ENCODE data around the gene SUN3. TPM values are rescaled to one million over a fixed set of nuclear protein-coding genes. Genes with fewer than 3 reads are reported as not detected.

The SUN3 gene
- total RNA-seq, 2 donors from 2014 or later, result not detected

DNA sequence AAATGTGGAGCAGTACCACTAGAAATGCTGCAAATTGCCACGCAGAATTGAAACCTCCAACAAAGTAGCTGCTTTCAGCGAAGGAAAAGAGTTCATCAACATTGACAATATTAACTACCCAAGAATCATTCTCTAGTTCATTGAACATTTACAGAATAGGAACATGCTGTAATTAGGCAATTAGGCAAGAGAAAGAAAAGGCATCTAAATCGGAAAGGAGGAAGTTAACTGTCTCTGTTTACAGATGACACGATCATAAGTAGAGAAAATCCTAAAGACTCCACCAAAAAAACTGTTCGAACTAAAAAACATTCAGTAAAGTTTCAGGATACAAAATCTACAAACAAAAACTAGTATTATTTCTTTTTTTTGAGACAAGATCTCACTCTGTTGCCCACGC, 71.8 kb downstream of the SUN3 start:
- Mint-ChIP-seq H3K4me3 (no peak overlapping the region), H3K36me3 (ENCODE audit: low read depth) (peaks cover 13% of the 10 kb centered on the region), H3K27ac (no peak overlapping the region), H3K4me1 (peaks cover 6% of the 10 kb centered on the region), H3K27me3 (no peaks in the 10 kb centered on the region)
- H3K9me3 ChIP-seq (ENCODE audit: control insufficient read depth, low read length, poor library complexity, severe bottlenecking), result no peaks in the 10 kb centered on the region
- DNase-seq (no peak), ATAC-seq (no peak)

DNA sequence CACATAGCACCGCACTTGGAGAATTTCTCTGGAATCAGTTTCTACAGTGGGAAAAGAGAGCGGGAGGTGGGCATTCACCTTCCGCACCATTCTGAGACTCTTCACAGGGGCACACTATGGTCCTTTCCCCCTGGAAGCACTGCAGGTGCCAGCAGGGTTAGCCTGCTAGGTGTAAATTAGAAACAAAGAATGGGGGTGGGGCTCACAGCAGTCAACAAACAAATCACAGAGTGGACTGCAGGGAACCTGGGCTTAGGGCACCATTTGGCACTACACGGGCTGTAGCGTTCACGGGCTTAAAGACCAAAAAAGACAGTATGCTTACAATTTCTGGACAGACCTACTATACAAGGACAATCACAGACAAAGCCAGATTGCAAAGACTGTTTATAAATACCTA, 72.7 kb downstream of the SUN3 start:
- Mint-ChIP-seq H3K27ac (peak overlapping the region; percentile 8), H3K4me3 (no peak overlapping the region), H3K36me3 (ENCODE audit: low read depth) (peaks cover 10% of the 10 kb centered on the region), H3K4me1 (peaks cover 3% of the 10 kb centered on the region), H3K27me3 (no peaks in the 10 kb centered on the region)
- DNase-seq (no peak), ATAC-seq (no peak)
- H3K9me3 ChIP-seq (ENCODE audit: control insufficient read depth, low read length, poor library complexity, severe bottlenecking), result no peaks in the 10 kb centered on the region

DNA sequence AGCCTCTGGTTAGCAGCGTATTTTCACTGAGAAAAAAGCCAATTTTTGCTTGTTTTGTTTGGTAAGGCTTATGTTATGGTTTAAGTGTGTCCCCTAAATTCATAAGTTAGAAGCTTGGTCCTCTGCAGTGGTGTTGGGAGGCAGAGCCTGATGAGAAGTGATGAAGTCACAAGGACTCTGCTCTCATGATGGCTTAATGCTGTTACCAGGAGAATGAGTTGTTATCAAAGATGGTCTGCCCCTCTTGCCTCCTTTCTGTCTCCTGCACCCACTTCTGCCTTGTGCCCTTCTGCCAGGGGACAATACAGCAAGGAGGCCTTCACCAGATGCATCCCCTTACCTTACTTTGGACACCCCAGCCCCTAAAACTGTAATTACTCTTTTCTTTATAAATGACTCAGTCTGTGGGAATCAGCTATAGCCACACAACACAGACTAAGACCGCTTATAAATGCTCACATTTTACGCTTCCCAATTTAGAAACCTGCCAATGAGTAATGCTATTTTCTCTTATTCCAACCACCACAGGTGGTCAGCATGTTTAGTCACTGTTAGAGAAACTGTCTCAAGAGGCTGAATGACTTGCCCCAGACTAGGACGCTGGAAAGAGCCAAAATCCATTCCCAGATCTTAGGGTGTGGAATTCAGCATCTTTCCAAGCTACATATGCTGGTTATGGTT, 74.5 kb downstream of the SUN3 start:
- no peaks in the 10 kb centered on the region for H3K9me3 ChIP-seq (ENCODE audit: control insufficient read depth, low read length, poor library complexity, severe bottlenecking)
- peaks cover 5% of the 10 kb centered on the region for H3K4me1 Mint-ChIP-seq
- no peak overlapping the region for H3K4me3 Mint-ChIP-seq
- H3K27ac Mint-ChIP-seq, result peak overlapping the region; percentile 32
- no peak for ATAC-seq
- peaks cover 10% of the 10 kb centered on the region for H3K36me3 Mint-ChIP-seq (ENCODE audit: low read depth)
- H3K27me3 Mint-ChIP-seq, result no peaks in the 10 kb centered on the region
- no peak for DNase-seq

DNA sequence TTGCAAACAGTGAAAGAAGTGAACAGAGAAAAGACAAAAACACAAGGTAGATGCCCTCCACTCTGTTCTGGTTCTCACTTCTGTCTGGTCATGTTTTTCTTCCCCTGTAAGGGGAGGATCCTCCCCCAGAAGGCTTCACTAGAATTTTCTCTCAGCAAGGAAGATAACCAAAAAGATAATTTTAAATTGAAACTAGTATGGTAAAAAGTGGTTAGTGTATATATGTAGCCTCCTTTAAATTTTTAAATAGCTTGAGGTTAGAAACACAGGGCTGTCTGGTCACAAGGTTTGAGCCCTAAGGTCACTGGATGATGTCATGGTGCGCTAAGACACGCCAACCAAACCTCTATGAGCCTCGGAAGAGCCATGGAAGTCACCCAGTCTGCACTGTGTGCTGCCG, 75.1 kb downstream of the SUN3 start:
- Mint-ChIP-seq H3K36me3 (ENCODE audit: low read depth) (peaks cover 10% of the 10 kb centered on the region), H3K4me1 (peaks cover 5% of the 10 kb centered on the region), H3K27ac (peak overlapping the region; percentile 32), H3K27me3 (no peaks in the 10 kb centered on the region), H3K4me3 (no peak overlapping the region)
- ATAC-seq (no peak), DNase-seq (no peak)
- H3K9me3 ChIP-seq (ENCODE audit: control insufficient read depth, low read length, poor library complexity, severe bottlenecking), result no peaks in the 10 kb centered on the region

DNA sequence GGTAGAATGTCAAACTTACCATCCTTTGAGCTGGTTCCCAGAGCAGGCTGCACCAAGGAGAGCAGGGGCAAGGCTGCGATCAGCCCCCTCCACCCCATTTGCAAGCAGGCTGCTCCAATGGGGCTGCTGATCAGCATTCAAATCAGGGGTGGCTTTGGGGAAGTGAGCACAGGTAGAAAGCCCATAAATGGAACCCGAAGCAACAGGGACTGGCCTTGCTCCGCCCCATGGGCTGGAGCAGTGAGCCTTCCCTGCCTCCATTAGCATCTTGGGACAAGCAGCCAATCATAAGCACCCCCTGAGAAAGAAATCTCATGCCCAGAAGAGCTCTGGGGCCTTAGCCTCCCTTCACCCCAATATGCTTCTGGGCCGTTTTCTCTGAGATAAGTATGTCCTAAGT, 76.7 kb downstream of the SUN3 start:
- H3K9me3 ChIP-seq (ENCODE audit: control insufficient read depth, low read length, poor library complexity, severe bottlenecking), result no peaks in the 10 kb centered on the region
- Mint-ChIP-seq H3K36me3 (ENCODE audit: low read depth) (peaks cover 5% of the 10 kb centered on the region), H3K27ac (no peak overlapping the region), H3K4me1 (peaks cover 2% of the 10 kb centered on the region), H3K27me3 (no peaks in the 10 kb centered on the region), H3K4me3 (no peak overlapping the region)
- no peak for DNase-seq
- no peak for ATAC-seq

DNA sequence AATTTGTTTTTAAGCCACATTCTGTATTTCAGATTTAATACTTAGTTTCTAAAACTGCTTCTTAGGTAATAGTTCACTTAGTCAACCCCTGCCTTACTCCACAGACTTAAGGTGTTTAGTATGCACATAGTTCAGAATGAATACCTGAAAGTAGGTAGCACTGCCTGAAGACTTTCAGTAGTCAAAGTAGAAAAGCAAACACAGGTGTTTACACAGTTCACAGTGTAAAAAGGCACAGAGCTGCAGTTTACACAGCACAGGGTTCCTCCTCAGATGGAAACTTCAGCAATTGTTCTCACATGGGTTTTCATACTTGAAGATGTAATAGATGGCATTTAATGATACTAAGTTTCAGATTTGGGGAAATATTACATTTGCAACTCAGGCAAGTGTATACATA, 77.5 kb downstream of the SUN3 start:
- no peaks in the 10 kb centered on the region for H3K27me3 Mint-ChIP-seq
- no peak overlapping the region for H3K27ac Mint-ChIP-seq
- DNase-seq (no peak), ATAC-seq (no peak)
- H3K36me3 Mint-ChIP-seq (ENCODE audit: low read depth), result peaks cover 5% of the 10 kb centered on the region
- no peak overlapping the region for H3K4me3 Mint-ChIP-seq
- peaks cover 3% of the 10 kb centered on the region for H3K4me1 Mint-ChIP-seq
- no peaks in the 10 kb centered on the region for H3K9me3 ChIP-seq (ENCODE audit: control insufficient read depth, low read length, poor library complexity, severe bottlenecking)

DNA sequence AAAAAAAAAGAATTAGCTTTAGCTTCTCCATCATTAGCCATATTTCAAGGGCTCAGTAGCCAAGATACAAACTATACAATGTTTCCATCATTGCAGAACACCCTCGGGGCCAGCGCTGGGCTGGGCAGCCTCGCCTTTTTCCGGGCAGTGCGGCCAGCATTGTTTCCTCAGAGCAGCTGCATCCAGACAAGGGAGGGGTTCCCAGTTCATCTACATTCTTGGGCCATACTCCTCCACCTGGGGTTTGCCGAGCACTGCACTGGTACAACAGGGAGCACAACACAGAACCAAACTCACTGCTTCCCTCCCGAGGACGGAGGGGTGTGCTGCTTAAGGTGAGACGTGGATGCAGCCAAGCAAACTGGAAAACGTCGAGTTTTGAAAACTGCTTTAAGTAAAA, 78.2 kb downstream of the SUN3 start:
- Mint-ChIP-seq H3K4me1 (peaks cover 6% of the 10 kb centered on the region), H3K27ac (no peak overlapping the region), H3K36me3 (ENCODE audit: low read depth) (peaks cover 5% of the 10 kb centered on the region), H3K4me3 (no peak overlapping the region), H3K27me3 (no peaks in the 10 kb centered on the region)
- no peaks in the 10 kb centered on the region for H3K9me3 ChIP-seq (ENCODE audit: control insufficient read depth, low read length, poor library complexity, severe bottlenecking)
- ATAC-seq (no peak), DNase-seq (no peak)

DNA sequence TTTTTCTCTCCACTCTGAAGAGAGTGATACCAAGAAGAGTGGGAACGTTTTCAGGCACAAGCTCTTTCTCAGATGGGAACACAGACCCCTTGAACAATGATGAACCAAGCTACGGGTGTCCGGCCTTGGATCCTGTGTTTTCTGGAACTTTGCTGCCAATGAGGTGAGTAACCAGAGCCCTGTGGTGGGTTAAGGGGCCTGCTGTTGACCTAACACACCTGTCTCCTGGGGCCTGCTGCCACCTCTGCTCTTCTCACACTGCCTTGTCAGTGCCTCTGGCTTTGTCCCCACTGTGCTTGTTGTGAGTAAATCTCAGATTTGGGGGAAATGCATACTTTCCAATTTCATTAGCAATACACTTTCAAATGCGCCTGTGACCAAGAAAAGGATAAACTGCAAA, 79.2 kb downstream of the SUN3 start:
- DNase-seq (no peak), ATAC-seq (no peak)
- no peaks in the 10 kb centered on the region for H3K27me3 Mint-ChIP-seq
- H3K4me1 Mint-ChIP-seq, result peaks cover 6% of the 10 kb centered on the region
- H3K36me3 Mint-ChIP-seq (ENCODE audit: low read depth), result peaks cover 4% of the 10 kb centered on the region
- peak overlapping the region; percentile 75 for H3K27ac Mint-ChIP-seq
- H3K4me3 Mint-ChIP-seq, result no peak overlapping the region
- no peaks in the 10 kb centered on the region for H3K9me3 ChIP-seq (ENCODE audit: control insufficient read depth, low read length, poor library complexity, severe bottlenecking)

DNA sequence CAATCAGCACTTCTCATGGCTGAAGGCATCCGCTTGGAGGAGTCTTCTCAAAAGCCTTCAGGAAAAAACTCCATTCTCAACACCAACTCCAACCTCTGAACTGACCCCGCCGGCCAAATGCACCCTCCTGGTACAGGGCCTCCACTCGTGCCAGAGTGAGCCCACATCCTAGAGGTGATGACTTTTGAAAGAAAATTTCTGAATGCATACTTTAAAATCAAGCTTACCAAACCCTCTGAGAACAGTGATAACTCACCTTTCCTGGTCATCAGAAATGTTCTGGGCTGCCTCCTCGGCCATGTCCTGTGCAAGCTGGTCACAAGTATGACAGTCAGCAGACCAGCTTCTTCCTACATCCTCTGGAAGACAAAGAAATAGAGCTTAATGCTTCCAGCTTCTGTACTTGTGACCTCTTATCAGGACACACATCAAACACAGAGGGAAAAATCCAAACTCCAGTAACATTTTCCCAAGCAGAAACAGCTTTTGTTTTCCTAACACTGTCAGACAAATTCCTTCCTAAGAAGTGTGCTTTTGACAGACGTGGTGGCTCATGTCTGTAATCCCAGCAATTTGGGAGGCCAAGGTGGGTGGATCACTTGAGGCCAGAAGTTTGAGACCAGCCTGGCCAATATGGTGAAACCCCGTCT, 80.6 kb downstream of the SUN3 start, which contains the start of gene PKD1L1:
Gene PKD1L1, minus strand, starts transcription at position 326 of the 650 bp plus-strand sequence. Its CDS starts 26 bp downstream, at position 300.
- Mint-ChIP-seq H3K4me3 (no peak within 1 kb of the TSS), H3K4me1 (peaks cover 6% of the 10 kb centered on the region), H3K27me3 (no peaks in the 10 kb centered on the region), H3K36me3 (ENCODE audit: low read depth) (no peaks in the 10 kb centered on the region), H3K27ac (no peak within 1 kb of the TSS)
- H3K9me3 ChIP-seq (ENCODE audit: control insufficient read depth, low read length, poor library complexity, severe bottlenecking), result no peaks in the 10 kb centered on the region
- no peak for ATAC-seq
- no peak for DNase-seq

DNA sequence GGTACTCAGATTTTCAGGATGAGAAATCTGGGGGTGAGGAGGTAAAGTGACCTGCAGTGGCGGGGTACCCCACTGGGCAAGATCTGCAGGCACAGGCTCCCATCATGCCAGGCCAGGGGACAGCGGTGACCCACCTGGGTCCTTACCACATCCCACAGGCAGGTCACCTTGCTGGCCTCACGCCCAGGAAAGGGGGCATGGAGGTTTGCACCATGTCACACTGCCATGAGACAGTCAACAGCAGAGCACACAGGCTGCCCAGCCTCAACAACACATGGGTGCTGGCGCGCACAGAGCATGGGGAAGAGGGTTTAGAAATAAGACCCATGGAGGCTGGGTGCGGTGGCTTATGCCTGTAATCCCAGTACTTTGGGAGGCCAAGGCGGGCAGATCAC, 81.6 kb downstream of the SUN3 start:
- H3K9me3 ChIP-seq (ENCODE audit: control insufficient read depth, low read length, poor library complexity, severe bottlenecking), result no peaks in the 10 kb centered on the region
- no peaks in the 10 kb centered on the region for H3K27me3 Mint-ChIP-seq
- no peaks in the 10 kb centered on the region for H3K36me3 Mint-ChIP-seq (ENCODE audit: low read depth)
- peaks cover 6% of the 10 kb centered on the region for H3K4me1 Mint-ChIP-seq
- ATAC-seq (no peak), DNase-seq (no peak)
- H3K27ac Mint-ChIP-seq, result no peak overlapping the region
- no peak overlapping the region for H3K4me3 Mint-ChIP-seq

DNA sequence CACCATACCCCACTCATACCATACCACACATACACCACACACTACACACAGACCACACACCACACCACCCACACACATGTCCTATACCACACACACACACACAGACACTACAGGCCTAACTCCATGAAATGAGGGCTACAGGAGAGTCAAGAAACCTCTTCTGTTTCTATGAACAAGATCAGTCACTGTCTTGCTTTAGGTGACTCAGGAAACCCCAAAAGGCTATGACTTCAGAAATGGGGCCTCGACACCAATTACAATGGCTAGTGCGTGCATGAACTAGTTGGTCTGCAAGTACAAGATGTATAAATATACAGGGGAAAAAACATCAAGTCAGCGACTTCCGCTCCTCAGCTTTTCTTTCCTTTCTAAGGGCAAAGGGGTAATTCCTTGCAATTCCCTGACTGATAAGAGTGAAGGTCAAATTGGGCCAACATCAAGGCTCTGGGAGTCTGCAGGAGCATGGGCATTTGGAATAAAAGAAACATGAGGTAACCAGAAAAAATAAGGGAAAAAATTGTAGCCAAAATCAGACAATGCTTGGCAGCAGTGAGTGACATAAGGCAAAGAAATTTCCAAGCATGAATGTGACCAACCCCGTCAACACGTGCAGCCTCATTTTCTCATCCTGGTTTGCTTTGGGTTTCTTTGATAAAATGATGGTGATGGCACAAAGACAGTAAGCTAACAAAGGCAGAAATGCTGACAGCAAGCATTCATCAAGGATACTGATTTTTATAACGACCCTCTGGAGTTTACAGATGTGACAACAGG, 82.1 kb downstream of the SUN3 start:
- H3K4me3 Mint-ChIP-seq, result no peak overlapping the region
- H3K9me3 ChIP-seq (ENCODE audit: control insufficient read depth, low read length, poor library complexity, severe bottlenecking), result no peaks in the 10 kb centered on the region
- peaks cover 6% of the 10 kb centered on the region for H3K4me1 Mint-ChIP-seq
- H3K27ac Mint-ChIP-seq, result no peak overlapping the region
- ATAC-seq, result no peak
- DNase-seq, result no peak
- H3K27me3 Mint-ChIP-seq, result no peaks in the 10 kb centered on the region
- H3K36me3 Mint-ChIP-seq (ENCODE audit: low read depth), result no peaks in the 10 kb centered on the region

DNA sequence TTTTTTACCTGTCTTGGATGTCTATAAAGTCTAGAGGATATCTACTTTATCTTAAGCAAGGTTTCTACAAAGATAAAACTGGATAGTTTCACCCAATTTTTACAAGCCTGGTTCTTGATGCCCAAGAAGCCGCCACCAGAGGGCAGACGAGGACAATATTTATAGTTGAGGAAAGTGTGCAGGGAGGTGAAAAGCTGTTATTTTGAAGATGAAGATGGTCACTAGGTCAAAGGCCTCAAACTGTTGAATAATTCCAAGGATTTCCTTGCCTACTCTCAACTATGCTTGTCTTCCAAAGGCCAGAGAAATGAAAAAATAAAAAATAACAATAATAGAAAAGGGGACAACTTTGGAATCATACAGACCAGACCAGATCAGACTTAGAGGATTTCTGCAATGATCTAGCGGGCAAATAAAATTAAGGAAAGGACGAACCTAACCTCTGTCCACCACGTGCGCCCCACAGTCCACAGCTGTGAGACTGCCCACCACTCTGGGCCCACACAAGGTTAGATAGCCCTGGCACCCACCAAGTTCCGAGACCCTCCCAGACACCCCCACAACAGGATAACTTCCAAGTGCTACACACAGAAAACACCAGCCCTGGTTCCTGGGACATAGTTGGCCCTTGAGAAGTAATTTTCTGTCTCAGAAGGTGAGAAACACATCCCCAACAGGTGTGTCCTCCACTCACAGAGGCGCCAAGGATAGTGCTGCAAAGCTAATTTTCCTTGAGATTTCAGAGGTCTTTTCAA, 83.5 kb downstream of the SUN3 start:
- peak; percentile 39 to 65 (median 54) for DNase-seq
- no peaks in the 10 kb centered on the region for H3K27me3 Mint-ChIP-seq
- ATAC-seq, result peak; percentile 53
- H3K9me3 ChIP-seq (ENCODE audit: control insufficient read depth, low read length, poor library complexity, severe bottlenecking), result no peaks in the 10 kb centered on the region
- no peak overlapping the region for H3K27ac Mint-ChIP-seq
- H3K36me3 Mint-ChIP-seq (ENCODE audit: low read depth), result no peaks in the 10 kb centered on the region
- H3K4me1 Mint-ChIP-seq, result peaks cover 6% of the 10 kb centered on the region
- H3K4me3 Mint-ChIP-seq, result no peak overlapping the region

Measured in T-helper 17 cell (primary cell).